Lung microvascular endothelial cell (primary cell): ENCODE data around the gene MVD. TPM values are rescaled to one million over a fixed set of nuclear protein-coding genes. Genes with fewer than 3 reads are reported as not detected.
"Not testable (repeated sequence)": the region's sequence is repeated elsewhere in the genome, so short reads cannot be mapped to it uniquely, and the experiment has no call there.

Experiments used
- DNase-seq, 2 donors: peaks; one replicate each; pipeline versions ENCODE4 v3.0.0 to v3.0.0-alpha.2; 2010; ENCODE audit warnings: low read depth in 2 of 2
- total RNA-seq: library from RNA; depleted of rRNA; stranded (reverse); fragments of >200 nt; gene quantifications from 2 replicates; pipeline ENCODE4 v1.2.1, GENCODE V29; 2014

The MVD gene
- total RNA-seq, 1 donor from 2014 or later = 42.3 TPM

- no peak for DNase-seq
These were observed 52.8 kb downstream of the MVD start for GRCh38 chr16:88610080-88610479.

GRCh38 chr16:88609426-88609825 lies 53.5 kb downstream of the MVD start:
- not testable (repeated sequence) for DNase-seq

DNA sequence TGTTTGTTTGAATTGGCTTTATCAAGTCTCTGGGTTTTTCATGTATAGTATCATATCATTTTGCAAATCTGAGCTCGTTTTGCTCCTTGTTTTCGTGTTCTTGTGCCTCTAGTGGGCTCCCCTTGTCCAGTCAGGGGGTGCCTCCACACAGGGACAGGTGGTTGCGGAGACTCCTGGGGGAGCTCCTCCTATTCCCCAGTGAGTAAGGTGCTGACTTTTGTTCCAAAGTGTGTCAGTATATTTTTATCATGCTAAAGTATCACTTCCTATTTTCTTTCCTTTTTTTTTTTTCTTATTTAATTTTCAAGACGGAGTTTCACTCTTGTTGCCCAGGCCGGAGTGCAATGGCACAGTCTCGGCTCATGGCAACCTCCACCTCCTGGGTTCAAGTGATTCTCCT lies 54.8 kb downstream of the MVD start:
- no peak for DNase-seq

GRCh38 chr16:88606148-88606757 lies 56.6 kb downstream of the MVD start:
- no peak for DNase-seq

DNA sequence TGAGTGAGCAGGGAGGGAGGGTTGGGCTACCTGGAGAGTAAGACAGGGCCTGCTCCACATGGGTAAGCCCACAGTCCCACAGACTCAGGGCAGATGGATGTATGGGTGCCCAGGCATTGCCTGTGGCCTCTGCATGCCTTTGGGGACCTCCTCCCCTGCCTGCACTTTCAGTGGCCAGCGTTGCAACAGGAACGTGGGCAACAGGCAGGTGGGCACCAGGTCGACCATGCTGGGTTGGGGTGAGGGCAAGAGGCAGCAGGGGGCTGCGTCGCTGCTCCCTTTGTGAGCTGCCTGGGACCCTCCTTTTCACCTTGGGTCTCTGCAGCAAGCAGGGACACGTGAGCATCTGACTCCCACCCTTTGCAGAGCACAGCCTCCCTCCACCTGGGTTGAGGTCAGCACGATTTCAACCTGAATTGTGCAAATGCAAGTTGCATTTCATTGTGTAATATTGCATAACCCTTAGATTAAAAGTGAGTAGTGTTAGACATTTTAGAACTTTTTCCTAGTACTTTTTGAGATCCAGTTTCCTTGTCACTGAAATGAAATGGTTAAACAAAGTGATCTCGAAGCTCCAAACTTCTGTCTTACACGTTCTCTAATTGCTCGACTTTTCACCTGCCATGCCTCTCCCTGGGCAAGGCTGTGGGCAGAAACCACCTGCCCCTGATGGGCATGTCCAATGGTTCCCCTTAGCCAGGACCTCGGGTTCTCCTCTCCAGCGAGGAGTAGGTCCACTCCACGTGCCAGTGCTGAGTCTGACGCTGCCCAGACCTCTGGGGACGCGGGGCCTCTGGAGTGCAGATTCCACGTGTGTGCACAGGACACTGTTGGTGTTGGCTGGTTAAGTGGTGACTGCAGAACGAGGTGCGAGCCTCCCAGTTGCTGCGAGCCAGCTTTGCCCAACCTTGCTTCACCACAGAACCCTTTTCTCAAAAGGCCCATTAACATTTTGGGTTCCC lies 57.4 kb downstream of the MVD start:
- no peak for DNase-seq

DNA sequence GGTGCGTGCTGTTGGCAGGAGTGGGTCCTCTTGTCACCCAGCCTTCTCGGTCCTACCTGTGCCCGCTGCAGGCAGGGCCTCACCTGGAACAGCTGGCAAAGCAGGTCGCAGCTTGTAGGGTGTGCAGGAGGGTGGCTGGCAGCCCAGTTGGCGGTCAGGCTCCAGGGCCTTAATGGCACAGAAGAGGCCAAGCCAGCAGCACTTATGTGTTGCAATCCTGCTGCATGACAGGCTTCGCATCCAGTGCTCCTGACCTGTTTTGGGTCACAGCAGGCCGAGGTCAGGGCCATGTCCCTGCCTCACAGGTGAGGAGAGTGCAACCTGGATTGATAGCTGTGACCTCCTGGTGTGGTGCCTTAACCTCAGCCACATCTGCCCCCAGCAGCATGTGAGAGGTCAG lies 60.8 kb downstream of the MVD start:
- no peak for DNase-seq

Other genes with a start within 250 kb of the MVD start
- gene ZFPM1, start 209.8 kb downstream of the MVD start, total RNA-seq = 0.60 and 0.65 TPM in 2 replicates
- gene ZC3H18, start 92.7 kb downstream of the MVD start, total RNA-seq = 6.1 and 8.7 TPM in 2 replicates
- gene IL17C, start 24.5 kb downstream of the MVD start, total RNA-seq = not detected in 2 replicates
- gene CYBA, start 12.0 kb downstream of the MVD start, total RNA-seq = 287 and 458 TPM in 2 replicates
- under 0.01 and 0.22 TPM in 2 replicates for gene SNAI3, start 23.4 kb upstream of the MVD start, total RNA-seq
- 8.5 and 12.5 TPM in 2 replicates for gene RNF166, start 43.3 kb upstream of the MVD start, total RNA-seq
- gene CTU2, start 43.4 kb upstream of the MVD start, total RNA-seq = 6.5 and 9.2 TPM in 2 replicates
- 227 and 460 TPM in 2 replicates for gene PIEZO1, start 122.1 kb upstream of the MVD start, total RNA-seq
- gene CDT1, start 140.7 kb upstream of the MVD start, total RNA-seq = 1.8 and 3.7 TPM in 2 replicates
- gene APRT, start 148.8 kb upstream of the MVD start, total RNA-seq = 92.7 and 112 TPM in 2 replicates
- 12.0 and 17.1 TPM in 2 replicates for gene GALNS, start 193.9 kb upstream of the MVD start, total RNA-seq
- 35.9 and 49.5 TPM in 2 replicates for gene TRAPPC2L, start 194.0 kb upstream of the MVD start, total RNA-seq
- not detected in 2 replicates for gene PABPN1L, start 203.6 kb upstream of the MVD start, total RNA-seq